WTC11 (cell line): ENCODE results near the gene HCFC2. TPM values are rescaled to one million over a fixed set of nuclear protein-coding genes. Genes with fewer than 3 reads are reported as not detected.

Experiments
- ATAC-seq: fragments of 200-7000 bp; cut with Tn5 transposase; 2 replicates; pipeline ENCODE4 v1.10.0; 2021; ENCODE audit warnings: mild to moderate bottlenecking, moderate library complexity
- CTCF ChIA-PET: fragments of 300-600 bp; sonication (Branson Sonifier 250); formaldehyde crosslinking; loops from one replicate; lab custom pipeline; 2021; ENCODE audit warnings: antibody characterized with exemption; lab: Charles Lee
- POLR2A ChIA-PET: fragments of 350-600 bp; sonication (Branson Sonifier 250); formaldehyde crosslinking; loops from one replicate; lab custom pipeline; 2021; ENCODE audit warnings: antibody characterized with exemption; lab: Charles Lee
- DNase-seq: peaks from one replicate; pipeline ENCODE4 v3.0.0; 2021; ENCODE audit warnings: low spot score
- H3K27ac Mint-ChIP-seq: 2 replicates; pipeline ENCODE4 v1.8.0; 2021; ENCODE audit warnings: mixed read lengths
- H3K27me3 Mint-ChIP-seq: 2 replicates; pipeline ENCODE4 v1.8.0; 2021; ENCODE audit warnings: low read depth, mild to moderate bottlenecking, moderate library complexity, mixed read lengths
- H3K36me3 Mint-ChIP-seq: 2 replicates; pipeline ENCODE4 v1.8.0; 2021; ENCODE audit warnings: mixed read lengths
- H3K4me1 Mint-ChIP-seq: 2 replicates; pipeline ENCODE4 v1.8.0; 2022; ENCODE audit warnings: mixed read lengths
- H3K4me3 Mint-ChIP-seq: 2 replicates; pipeline ENCODE4 v1.8.0; 2021; ENCODE audit warnings: mild to moderate bottlenecking, moderate library complexity, mixed read lengths
- H3K9me3 Mint-ChIP-seq: 2 replicates; pipeline ENCODE4 v1.8.0; 2021; ENCODE audit warnings: mixed read lengths
- ATF3 ChIP-seq: sonication (generic); formaldehyde crosslinking; conservative IDR thresholded peaks from 2 replicates; pipeline ENCODE4 v1.8.1; 2022; ENCODE audit warnings: mild to moderate bottlenecking, missing genetic modification reagents
- FOXJ3 ChIP-seq: sonication (generic); formaldehyde crosslinking; IDR thresholded peaks from 2 replicates; pipeline ENCODE4 v1.9.0; 2021; ENCODE audit warnings: missing genetic modification reagents, mild to moderate bottlenecking, borderline replicate concordance
- FOXK1 ChIP-seq: sonication (generic); formaldehyde crosslinking; IDR thresholded peaks from 2 replicates; pipeline ENCODE4 v1.8.0; 2022; ENCODE audit warnings: mild to moderate bottlenecking, moderate library complexity, missing genetic modification reagents
- FOXP1 ChIP-seq: sonication (generic); formaldehyde crosslinking; IDR thresholded peaks from 2 replicates; pipeline ENCODE4 v1.8.0; 2022; ENCODE audit warnings: missing genetic modification reagents, mild to moderate bottlenecking, moderate library complexity, borderline replicate concordance
- IRF2 ChIP-seq: sonication (generic); formaldehyde crosslinking; IDR thresholded peaks from 2 replicates; pipeline ENCODE4 v1.8.0; 2022; ENCODE audit warnings: low read depth, missing genetic modification reagents, borderline replicate concordance
- NFYB ChIP-seq: sonication (generic); formaldehyde crosslinking; conservative IDR thresholded peaks from 2 replicates; pipeline ENCODE4 v1.8.0; 2022; ENCODE audit warnings: low read depth, missing genetic modification reagents
- PRRX2 ChIP-seq: fragments of 250-450 bp; sonication (Bioruptor Pico); IDR thresholded peaks from 2 replicates; pipeline ENCODE4 v1.8.0; 2021; ENCODE audit warnings: mild to moderate bottlenecking
- SMAD4 ChIP-seq: sonication (generic); formaldehyde crosslinking; IDR thresholded peaks from 2 replicates; pipeline ENCODE4 v1.8.0; 2022; ENCODE audit warnings: mild to moderate bottlenecking, missing genetic modification reagents
- SOX15 ChIP-seq: fragments of 250-450 bp; sonication (Bioruptor Pico); IDR thresholded peaks from 2 replicates; pipeline ENCODE4 v1.9.0; 2021; ENCODE audit warnings: mild to moderate bottlenecking
- SP1 ChIP-seq: sonication (generic); formaldehyde crosslinking; conservative IDR thresholded peaks from 2 replicates; pipeline ENCODE4 v1.8.1; 2022; ENCODE audit warnings: missing genetic modification reagents
- TEAD1 ChIP-seq: sonication (generic); formaldehyde crosslinking; IDR thresholded peaks from 2 replicates; pipeline ENCODE4 v1.8.0; 2022; ENCODE audit warnings: mild to moderate bottlenecking, missing genetic modification reagents
- ZBTB21 ChIP-seq: sonication (generic); formaldehyde crosslinking; IDR thresholded peaks from 2 replicates; pipeline ENCODE4 v1.8.1; 2023; ENCODE audit warnings: mild to moderate bottlenecking, missing genetic modification reagents, borderline replicate concordance
- ZNF396 ChIP-seq: fragments of 250-450 bp; sonication (Bioruptor Pico); IDR thresholded peaks from 2 replicates; pipeline ENCODE4 v1.8.0; 2021; ENCODE audit warnings: mild to moderate bottlenecking, moderate library complexity, borderline replicate concordance
- ZNF423 ChIP-seq: fragments of 250-450 bp; sonication (Bioruptor Pico); IDR thresholded peaks from 2 replicates; pipeline ENCODE4 v2.1.2; 2022; ENCODE audit warnings: mild to moderate bottlenecking, moderate library complexity
- total RNA-seq: library from RNA; stranded (reverse); gene quantifications from 3 replicates; pipeline ENCODE4 v1.2.3, GENCODE V29; 2021
- TF ChIP-seq, protein P1 (sequence below): fragments of 250-450 bp; sonication (Bioruptor Pico); IDR thresholded peaks from 2 replicates; pipeline ENCODE4 v1.9.0; 2021; ENCODE audit warnings: mild to moderate bottlenecking
- TF ChIP-seq, protein P2 (sequence below): sonication (generic); formaldehyde crosslinking; IDR thresholded peaks from 2 replicates; pipeline ENCODE4 v1.8.1; 2023; ENCODE audit warnings: mild to moderate bottlenecking, missing genetic modification reagents, moderate library complexity
- TF ChIP-seq, protein P3 (sequence below): sonication (generic); formaldehyde crosslinking; IDR thresholded peaks from 2 replicates; pipeline ENCODE4 v1.8.0; 2022; ENCODE audit warnings: mild to moderate bottlenecking, missing genetic modification reagents
- TF ChIP-seq, protein P4 (sequence below): sonication (generic); formaldehyde crosslinking; IDR thresholded peaks from 2 replicates; pipeline ENCODE4 v1.8.0; 2022; ENCODE audit warnings: mild to moderate bottlenecking, missing genetic modification reagents

The HCFC2 gene
- total RNA-seq, 1 experiment from 2014 or later, result 1.6 TPM

GRCh38 chr12:104147346-104147745, 83.0 kb downstream of the HCFC2 start (continued):
- TF ChIP-seq ATF3, result no peak
- TF ChIP-seq, protein P1, sequence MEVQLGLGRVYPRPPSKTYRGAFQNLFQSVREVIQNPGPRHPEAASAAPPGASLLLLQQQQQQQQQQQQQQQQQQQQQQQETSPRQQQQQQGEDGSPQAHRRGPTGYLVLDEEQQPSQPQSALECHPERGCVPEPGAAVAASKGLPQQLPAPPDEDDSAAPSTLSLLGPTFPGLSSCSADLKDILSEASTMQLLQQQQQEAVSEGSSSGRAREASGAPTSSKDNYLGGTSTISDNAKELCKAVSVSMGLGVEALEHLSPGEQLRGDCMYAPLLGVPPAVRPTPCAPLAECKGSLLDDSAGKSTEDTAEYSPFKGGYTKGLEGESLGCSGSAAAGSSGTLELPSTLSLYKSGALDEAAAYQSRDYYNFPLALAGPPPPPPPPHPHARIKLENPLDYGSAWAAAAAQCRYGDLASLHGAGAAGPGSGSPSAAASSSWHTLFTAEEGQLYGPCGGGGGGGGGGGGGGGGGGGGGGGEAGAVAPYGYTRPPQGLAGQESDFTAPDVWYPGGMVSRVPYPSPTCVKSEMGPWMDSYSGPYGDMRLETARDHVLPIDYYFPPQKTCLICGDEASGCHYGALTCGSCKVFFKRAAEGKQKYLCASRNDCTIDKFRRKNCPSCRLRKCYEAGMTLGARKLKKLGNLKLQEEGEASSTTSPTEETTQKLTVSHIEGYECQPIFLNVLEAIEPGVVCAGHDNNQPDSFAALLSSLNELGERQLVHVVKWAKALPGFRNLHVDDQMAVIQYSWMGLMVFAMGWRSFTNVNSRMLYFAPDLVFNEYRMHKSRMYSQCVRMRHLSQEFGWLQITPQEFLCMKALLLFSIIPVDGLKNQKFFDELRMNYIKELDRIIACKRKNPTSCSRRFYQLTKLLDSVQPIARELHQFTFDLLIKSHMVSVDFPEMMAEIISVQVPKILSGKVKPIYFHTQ (CRISPR knock-in tag), result no peak
- TF ChIP-seq, all 79 proteins: peak for 0

DNA sequence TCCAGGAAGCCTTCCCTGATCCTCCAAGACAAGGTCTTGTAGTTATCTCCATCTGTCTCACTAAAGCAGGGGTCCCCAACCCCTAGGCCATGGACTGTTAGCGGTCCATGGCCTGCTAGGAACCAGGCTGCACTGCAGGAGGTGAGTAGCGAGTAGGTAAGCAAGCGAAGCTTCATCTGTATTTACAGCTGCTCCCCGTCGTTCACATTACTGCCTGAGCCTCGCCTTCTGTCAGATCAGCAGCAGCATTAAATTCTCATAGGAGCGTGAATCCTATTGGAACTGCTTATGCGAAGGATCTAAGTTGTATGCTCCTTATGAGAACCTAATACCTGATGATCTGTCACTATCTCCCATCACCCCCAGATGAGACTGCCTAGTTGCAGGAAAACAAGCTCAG, 86.1 kb downstream of the HCFC2 start:
- ATAC-seq, result no peak
- H3K27me3 Mint-ChIP-seq, result peaks cover 2% of the 10 kb centered on the region; the same call in 1 of the 2 replicates
- no peak for DNase-seq
- no peaks in the 10 kb centered on the region for H3K4me1 Mint-ChIP-seq
- TF ChIP-seq, protein P2, sequence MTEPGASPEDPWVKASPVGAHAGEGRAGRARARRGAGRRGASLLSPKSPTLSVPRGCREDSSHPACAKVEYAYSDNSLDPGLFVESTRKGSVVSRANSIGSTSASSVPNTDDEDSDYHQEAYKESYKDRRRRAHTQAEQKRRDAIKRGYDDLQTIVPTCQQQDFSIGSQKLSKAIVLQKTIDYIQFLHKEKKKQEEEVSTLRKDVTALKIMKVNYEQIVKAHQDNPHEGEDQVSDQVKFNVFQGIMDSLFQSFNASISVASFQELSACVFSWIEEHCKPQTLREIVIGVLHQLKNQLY (CRISPR knock-in tag), result no peak
- TF ChIP-seq PRRX2 (CRISPR knock-in tag) (no peak), SOX15 (CRISPR knock-in tag) (no peak), SP1 (no peak), TEAD1 (no peak), ZNF423 (CRISPR knock-in tag) (no peak), SMAD4 (CRISPR knock-in tag) (no peak), FOXP1 (CRISPR knock-in tag) (no peak), ZNF396 (CRISPR knock-in tag) (no peak), NFYB (CRISPR knock-in tag) (no peak), ZBTB21 (CRISPR knock-in tag) (no peak), FOXK1 (CRISPR knock-in tag) (no peak)
- TF ChIP-seq, protein P3, sequence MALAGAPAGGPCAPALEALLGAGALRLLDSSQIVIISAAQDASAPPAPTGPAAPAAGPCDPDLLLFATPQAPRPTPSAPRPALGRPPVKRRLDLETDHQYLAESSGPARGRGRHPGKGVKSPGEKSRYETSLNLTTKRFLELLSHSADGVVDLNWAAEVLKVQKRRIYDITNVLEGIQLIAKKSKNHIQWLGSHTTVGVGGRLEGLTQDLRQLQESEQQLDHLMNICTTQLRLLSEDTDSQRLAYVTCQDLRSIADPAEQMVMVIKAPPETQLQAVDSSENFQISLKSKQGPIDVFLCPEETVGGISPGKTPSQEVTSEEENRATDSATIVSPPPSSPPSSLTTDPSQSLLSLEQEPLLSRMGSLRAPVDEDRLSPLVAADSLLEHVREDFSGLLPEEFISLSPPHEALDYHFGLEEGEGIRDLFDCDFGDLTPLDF, result no peak
- TF ChIP-seq, protein P4, sequence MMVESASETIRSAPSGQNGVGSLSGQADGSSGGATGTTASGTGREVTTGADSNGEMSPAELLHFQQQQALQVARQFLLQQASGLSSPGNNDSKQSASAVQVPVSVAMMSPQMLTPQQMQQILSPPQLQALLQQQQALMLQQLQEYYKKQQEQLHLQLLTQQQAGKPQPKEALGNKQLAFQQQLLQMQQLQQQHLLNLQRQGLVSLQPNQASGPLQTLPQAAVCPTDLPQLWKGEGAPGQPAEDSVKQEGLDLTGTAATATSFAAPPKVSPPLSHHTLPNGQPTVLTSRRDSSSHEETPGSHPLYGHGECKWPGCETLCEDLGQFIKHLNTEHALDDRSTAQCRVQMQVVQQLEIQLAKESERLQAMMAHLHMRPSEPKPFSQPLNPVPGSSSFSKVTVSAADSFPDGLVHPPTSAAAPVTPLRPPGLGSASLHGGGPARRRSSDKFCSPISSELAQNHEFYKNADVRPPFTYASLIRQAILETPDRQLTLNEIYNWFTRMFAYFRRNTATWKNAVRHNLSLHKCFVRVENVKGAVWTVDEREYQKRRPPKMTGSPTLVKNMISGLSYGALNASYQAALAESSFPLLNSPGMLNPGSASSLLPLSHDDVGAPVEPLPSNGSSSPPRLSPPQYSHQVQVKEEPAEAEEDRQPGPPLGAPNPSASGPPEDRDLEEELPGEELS (CRISPR knock-in tag), result no peak
- ChIA-PET POLR2A (no interaction called here), CTCF (interaction anchor here (0.6 kb wide), 1 partner anchor 102 kb away, joined by 3 read pairs; no protein-coding TSS in a partner anchor)
- H3K27ac Mint-ChIP-seq, result no peak overlapping the region
- no peaks in the 10 kb centered on the region for H3K36me3 Mint-ChIP-seq
- no peak overlapping the region for H3K4me3 Mint-ChIP-seq
- no peaks in the 10 kb centered on the region for H3K9me3 Mint-ChIP-seq

DNA sequence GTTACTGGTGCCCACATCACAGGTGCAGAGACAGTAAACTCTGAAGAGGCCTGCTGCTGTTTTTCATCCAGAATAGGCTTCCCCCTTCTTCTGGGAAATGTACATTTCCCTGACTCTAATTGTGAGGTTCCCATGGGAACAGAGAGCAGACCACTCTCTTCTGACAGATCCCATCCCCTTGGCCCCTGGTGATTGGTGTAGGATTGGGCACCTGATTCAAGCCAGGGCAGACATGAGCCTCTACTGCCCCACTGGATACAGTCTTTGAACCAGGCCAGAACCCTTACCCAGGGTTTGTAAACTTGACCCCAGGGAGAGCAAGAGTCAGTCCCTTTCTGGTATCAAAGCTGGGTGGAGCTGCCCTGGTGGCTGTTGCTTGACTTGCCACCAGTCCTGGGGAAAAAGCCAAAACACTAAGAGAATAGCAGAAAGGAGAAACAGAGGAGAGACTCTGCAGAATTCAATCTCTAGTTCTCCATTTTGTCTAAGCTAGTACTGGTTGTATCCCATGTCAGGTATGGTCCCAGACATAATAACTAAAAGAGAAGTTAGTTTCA, 88.4 kb downstream of the HCFC2 start:
- Mint-ChIP-seq H3K4me1 (no peaks in the 10 kb centered on the region), H3K27me3 (peaks cover 2% of the 10 kb centered on the region), H3K36me3 (no peaks in the 10 kb centered on the region), H3K9me3 (no peaks in the 10 kb centered on the region), H3K4me3 (no peak overlapping the region), H3K27ac (no peak overlapping the region)
- CTCF ChIA-PET, result no interaction called here
- DNase-seq (no peak), ATAC-seq (peak; percentile 46)
- TF ChIP-seq NFYB (CRISPR knock-in tag) (no peak), FOXJ3 (CRISPR knock-in tag) (no peak), IRF2 (CRISPR knock-in tag) (no peak), SMAD4 (CRISPR knock-in tag) (no peak)
- POLR2A ChIA-PET, result no interaction called here
